Trophoblast cell (in vitro differentiated cells and primary cell): ENCODE measurements around the gene SH2D4B.

ENCODE experiments used
- DNase-seq, 2 donors: peaks; one replicate each; pipeline ENCODE4 v3.0.0-alpha.2; 2016
- H2AFZ ChIP-seq: 2 replicates; pipeline ENCODE4 v1.6.1; 2013; ENCODE audit warnings: low read length, moderate library complexity, mild to moderate bottlenecking; ENCODE audit not compliant: insufficient read depth, poor library complexity
- H2AK5ac ChIP-seq: 2 replicates; pipeline ENCODE4 v1.6.1; 2013; ENCODE audit warnings: mild to moderate bottlenecking, low read length
- H2BK120ac ChIP-seq: 2 replicates; pipeline ENCODE4 v1.6.1; 2013; ENCODE audit warnings: low read length, mild to moderate bottlenecking, moderate library complexity; ENCODE audit not compliant: insufficient read depth, poor library complexity
- H2BK12ac ChIP-seq: 2 replicates; pipeline ENCODE4 v1.6.1; 2013; ENCODE audit warnings: mild to moderate bottlenecking, low read length, moderate library complexity
- H2BK5ac ChIP-seq: 2 replicates; pipeline ENCODE4 v1.6.1; 2013; ENCODE audit warnings: low read length, low read depth, moderate library complexity, mild to moderate bottlenecking; ENCODE audit not compliant: poor library complexity
- H3K14ac ChIP-seq: 2 replicates; pipeline ENCODE4 v1.6.1; 2013; ENCODE audit warnings: mild to moderate bottlenecking, low read length
- H3K18ac ChIP-seq: 2 replicates; pipeline ENCODE4 v1.6.1; 2013; ENCODE audit warnings: mild to moderate bottlenecking, low read length
- H3K23ac ChIP-seq: 2 replicates; pipeline ENCODE4 v1.6.1; 2013; ENCODE audit warnings: low read length
- H3K27ac ChIP-seq: 2 replicates; pipeline ENCODE4 v1.5.1; 2013; ENCODE audit warnings: low read depth, mild to moderate bottlenecking, inconsistent platforms, low read length, moderate library complexity
- H3K27me3 ChIP-seq: 2 replicates; pipeline ENCODE4 v1.6.1; 2013; ENCODE audit warnings: inconsistent platforms, mild to moderate bottlenecking, low read length, moderate library complexity; ENCODE audit not compliant: insufficient read depth
- H3K36me3 ChIP-seq, 2 experiments: 1 replicate in 1 of 2; 2 replicates in 1 of 2; pipeline ENCODE4 v1.6.1; 2013; ENCODE audit warnings: low read length in 2 of 2, mild to moderate bottlenecking in 2 of 2, moderate library complexity in 1 of 2; ENCODE audit not compliant: insufficient read depth in 2 of 2, control insufficient read depth in 1 of 2
- H3K4ac ChIP-seq: 2 replicates; pipeline ENCODE4 v1.6.1; 2013; ENCODE audit warnings: low read depth, mild to moderate bottlenecking, low read length, moderate library complexity
- H3K4me1 ChIP-seq, 2 experiments: 1 replicate in 1 of 2; 2 replicates in 1 of 2; pipeline ENCODE4 v1.6.1; 2013; ENCODE audit warnings: low read length in 2 of 2, mild to moderate bottlenecking in 2 of 2, moderate library complexity in 1 of 2; ENCODE audit not compliant: insufficient read depth in 2 of 2, control insufficient read depth in 1 of 2
- H3K4me2 ChIP-seq: 2 replicates; pipeline ENCODE4 v1.6.1; 2013; ENCODE audit warnings: inconsistent platforms, mild to moderate bottlenecking, low read length, moderate library complexity
- H3K4me3 ChIP-seq: 2 replicates; pipeline ENCODE4 v1.5.1; 2013; ENCODE audit warnings: mild to moderate bottlenecking, low read depth, low read length, inconsistent platforms
- H3K79me1 ChIP-seq: one replicate; pipeline ENCODE4 v1.6.1; 2013; ENCODE audit warnings: low read length
- H3K79me2 ChIP-seq: 2 replicates; pipeline ENCODE4 v1.6.1; 2013; ENCODE audit warnings: low read length, mild to moderate bottlenecking; ENCODE audit not compliant: control insufficient read depth, insufficient read depth, poor library complexity
- H3K9ac ChIP-seq: 2 replicates; pipeline ENCODE4 v1.6.1; 2013; ENCODE audit warnings: mild to moderate bottlenecking, low read length
- H3K9me3 ChIP-seq: 2 replicates; pipeline ENCODE4 v1.6.1; 2013; ENCODE audit warnings: low read depth, mild to moderate bottlenecking, control low read depth, inconsistent platforms, low read length; ENCODE audit not compliant: insufficient read depth
- H4K12ac ChIP-seq: 2 replicates; pipeline ENCODE4 v1.6.1; 2013; ENCODE audit warnings: low read depth, mild to moderate bottlenecking, low read length, moderate library complexity
- H4K8ac ChIP-seq: 2 replicates; pipeline ENCODE4 v1.6.1; 2013; ENCODE audit warnings: low read depth, mild to moderate bottlenecking, low read length, moderate library complexity
- H4K91ac ChIP-seq: one replicate; pipeline ENCODE4 v1.6.1; 2013; ENCODE audit warnings: low read depth, mild to moderate bottlenecking, low read length, moderate library complexity
- WGBS: extraction: QIAGEN DNeasy Blood & Tissue Kit; methylation state at CpG from one replicate; pipeline ENCODE4 v1.1.7; 2013; ENCODE audit warnings: missing lambda C conversion rate; ENCODE audit not compliant: insufficient read length, insufficient coverage; ENCODE audit errors: extremely low coverage; 5-methylcytosine and 5-hydroxymethylcytosine counted together

The SH2D4B gene

GRCh38 chr10:80538481-80539185 is 931 bp downstream of the SH2D4B start:
- H3K14ac ChIP-seq = no peak overlapping the region
- no peak overlapping the region for H3K4me2 ChIP-seq
- no peak overlapping the region for H2AFZ ChIP-seq
- no peak overlapping the region for H3K18ac ChIP-seq
- H3K23ac ChIP-seq = no peak overlapping the region
- H4K91ac ChIP-seq = no peak overlapping the region
- no peaks in the 10 kb centered on the region for H3K27me3 ChIP-seq
- no CpG with 5 or more reads among the region's 16 CpGs for WGBS
- no peak overlapping the region for H3K4me3 ChIP-seq
- no peak overlapping the region for H4K12ac ChIP-seq
- H3K9ac ChIP-seq = no peak overlapping the region
- DNase-seq = no peak
- no peaks in the 10 kb centered on the region for H3K79me2 ChIP-seq
- H3K36me3 ChIP-seq = no peaks in the 10 kb centered on the region
- H4K8ac ChIP-seq = no peak overlapping the region
- H3K27ac ChIP-seq = no peak overlapping the region
- no peak overlapping the region for H2BK12ac ChIP-seq
- H2AK5ac ChIP-seq = no peak overlapping the region
- peaks cover 9 to 13% of the 10 kb centered on the region in 2 experiments for H3K4me1 ChIP-seq
- no peak overlapping the region for H3K4ac ChIP-seq
- peaks cover 2% of the 10 kb centered on the region for H3K79me1 ChIP-seq
- no peak overlapping the region for H2BK5ac ChIP-seq
- H3K9me3 ChIP-seq = peaks cover 9% of the 10 kb centered on the region
- H2BK120ac ChIP-seq = no peak overlapping the region

- no peak overlapping the region for H2AFZ ChIP-seq
- no peak overlapping the region for H2BK120ac ChIP-seq
- no peak overlapping the region for H4K91ac ChIP-seq
- no CpG with 5 or more reads among the region's 7 CpGs for WGBS
- no peaks in the 10 kb centered on the region for H3K36me3 ChIP-seq
- no peak overlapping the region for H3K14ac ChIP-seq
- H2BK12ac ChIP-seq = no peak overlapping the region
- H3K4ac ChIP-seq = no peak overlapping the region
- H3K9me3 ChIP-seq = peaks cover 11% of the 10 kb centered on the region
- H3K79me1 ChIP-seq = peaks cover 2% of the 10 kb centered on the region
- H4K12ac ChIP-seq = no peak overlapping the region
- no peak for DNase-seq
- H2AK5ac ChIP-seq = no peak overlapping the region
- H3K4me1 ChIP-seq = peaks cover 9 to 13% of the 10 kb centered on the region in 2 experiments
- no peaks in the 10 kb centered on the region for H3K79me2 ChIP-seq
- no peak overlapping the region for H3K27ac ChIP-seq
- H3K23ac ChIP-seq = no peak overlapping the region
- H3K4me3 ChIP-seq = no peak overlapping the region
- H3K18ac ChIP-seq = no peak overlapping the region
- H3K4me2 ChIP-seq = no peak overlapping the region
- no peak overlapping the region for H4K8ac ChIP-seq
- no peak overlapping the region for H2BK5ac ChIP-seq
- H3K9ac ChIP-seq = no peak overlapping the region
- H3K27me3 ChIP-seq = no peaks in the 10 kb centered on the region
Measured at GRCh38 chr10:80539421-80540031, 1.8 kb downstream of the SH2D4B start.

- Histone ChIP-seq H3K18ac (no peak overlapping the region), H3K4me1 (peaks cover 9 to 13% of the 10 kb centered on the region in 2 experiments), H3K36me3 (no peaks in the 10 kb centered on the region), H2BK120ac (no peak overlapping the region), H2AK5ac (no peak overlapping the region), H3K9me3 (peaks cover 13% of the 10 kb centered on the region), H3K4ac (no peak overlapping the region), H2BK12ac (no peak overlapping the region), H3K4me2 (no peak overlapping the region), H3K79me2 (no peaks in the 10 kb centered on the region), H3K23ac (no peak overlapping the region), H3K14ac (no peak overlapping the region), H4K91ac (no peak overlapping the region), H4K12ac (no peak overlapping the region), H4K8ac (no peak overlapping the region), H2AFZ (no peak overlapping the region), H3K9ac (no peak overlapping the region), H3K4me3 (no peak overlapping the region), H3K79me1 (peaks cover 2% of the 10 kb centered on the region), H3K27me3 (no peaks in the 10 kb centered on the region), H3K27ac (no peak overlapping the region), H2BK5ac (no peak overlapping the region)
- WGBS = no CpG with 5 or more reads among the region's 11 CpGs
- DNase-seq = no peak
Measured at GRCh38 chr10:80540136-80540535, 2.4 kb downstream of the SH2D4B start.

GRCh38 chr10:80540618-80540980 is 2.9 kb downstream of the SH2D4B start:
- no CpG with 5 or more reads among the region's 9 CpGs for WGBS
- Histone ChIP-seq H3K9ac (no peak overlapping the region), H3K9me3 (peaks cover 13% of the 10 kb centered on the region), H3K79me2 (no peaks in the 10 kb centered on the region), H3K4me2 (no peak overlapping the region), H3K27ac (no peak overlapping the region), H3K4me1 (peaks cover 9 to 13% of the 10 kb centered on the region in 2 experiments), H4K8ac (no peak overlapping the region), H3K18ac (no peak overlapping the region), H2BK12ac (no peak overlapping the region), H3K4ac (no peak overlapping the region), H3K27me3 (no peaks in the 10 kb centered on the region), H3K36me3 (no peaks in the 10 kb centered on the region), H3K79me1 (peaks cover 2% of the 10 kb centered on the region), H2BK5ac (no peak overlapping the region), H3K14ac (no peak overlapping the region), H2BK120ac (no peak overlapping the region), H4K91ac (no peak overlapping the region), H2AK5ac (no peak overlapping the region), H2AFZ (no peak overlapping the region), H3K23ac (no peak overlapping the region), H3K4me3 (no peak overlapping the region), H4K12ac (no peak overlapping the region)
- DNase-seq = no peak
